GM19043 (cell line): ENCODE results near the gene BRD1.
A peak's percentile ranks its signal among the peaks of the same experiment; 100 is the strongest.
"Not testable (repeated sequence)": the region's sequence is repeated elsewhere in the genome, so short reads cannot be mapped to it uniquely, and the experiment has no call there.

Experiments
- ATAC-seq: cut with Tn5 transposase; IDR thresholded peaks from one replicate; pipeline ENCODE4 v1.9.1; 2021; ENCODE audit warnings: low read depth; ENCODE audit not compliant: unreplicated experiment

Gene BRD1

DNA sequence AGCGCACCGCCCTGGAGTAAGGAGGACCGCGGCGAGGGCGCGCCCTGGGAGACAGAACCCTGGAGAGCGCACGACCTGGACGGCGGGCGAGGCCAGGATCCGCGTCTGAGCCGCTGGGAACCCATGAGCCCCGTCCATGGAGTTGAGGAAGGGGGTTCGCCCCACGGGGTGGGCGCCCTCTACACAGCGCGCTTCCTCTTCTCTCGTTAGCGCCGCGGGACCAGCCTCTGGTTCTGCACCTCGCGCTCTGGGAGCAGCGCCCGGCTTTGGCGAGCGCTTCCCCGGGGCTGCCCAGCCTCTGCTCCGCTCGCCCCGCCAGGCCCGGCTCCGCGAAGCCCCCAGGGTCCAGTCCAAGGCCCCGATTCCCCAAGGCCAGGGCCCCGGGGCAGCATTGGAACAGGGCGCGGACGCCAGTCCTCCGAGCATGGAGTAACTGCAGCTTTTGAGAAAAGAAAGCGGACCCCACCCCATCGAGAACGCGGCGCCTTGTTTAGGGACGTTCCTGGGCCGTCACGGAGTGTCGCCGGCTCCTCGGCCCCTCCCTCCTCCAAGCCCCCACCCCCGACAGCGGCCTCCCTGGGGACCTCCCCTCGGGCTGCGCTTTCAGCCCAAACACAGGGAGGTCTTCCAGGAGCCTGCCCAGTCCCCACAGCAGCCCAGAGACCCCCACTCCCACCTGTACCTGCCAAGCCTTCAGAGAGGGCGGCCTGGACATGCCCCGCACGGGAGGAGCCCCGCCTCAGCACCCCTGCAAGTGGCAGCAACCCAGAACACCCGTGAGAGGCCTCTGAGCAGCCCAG is 56.2 kb downstream of the BRD1 start:
- ATAC-seq: no peak

- ATAC-seq: no peak
These were observed 57.0 kb downstream of the BRD1 start for GRCh38 chr22:49770547-49771265.

DNA sequence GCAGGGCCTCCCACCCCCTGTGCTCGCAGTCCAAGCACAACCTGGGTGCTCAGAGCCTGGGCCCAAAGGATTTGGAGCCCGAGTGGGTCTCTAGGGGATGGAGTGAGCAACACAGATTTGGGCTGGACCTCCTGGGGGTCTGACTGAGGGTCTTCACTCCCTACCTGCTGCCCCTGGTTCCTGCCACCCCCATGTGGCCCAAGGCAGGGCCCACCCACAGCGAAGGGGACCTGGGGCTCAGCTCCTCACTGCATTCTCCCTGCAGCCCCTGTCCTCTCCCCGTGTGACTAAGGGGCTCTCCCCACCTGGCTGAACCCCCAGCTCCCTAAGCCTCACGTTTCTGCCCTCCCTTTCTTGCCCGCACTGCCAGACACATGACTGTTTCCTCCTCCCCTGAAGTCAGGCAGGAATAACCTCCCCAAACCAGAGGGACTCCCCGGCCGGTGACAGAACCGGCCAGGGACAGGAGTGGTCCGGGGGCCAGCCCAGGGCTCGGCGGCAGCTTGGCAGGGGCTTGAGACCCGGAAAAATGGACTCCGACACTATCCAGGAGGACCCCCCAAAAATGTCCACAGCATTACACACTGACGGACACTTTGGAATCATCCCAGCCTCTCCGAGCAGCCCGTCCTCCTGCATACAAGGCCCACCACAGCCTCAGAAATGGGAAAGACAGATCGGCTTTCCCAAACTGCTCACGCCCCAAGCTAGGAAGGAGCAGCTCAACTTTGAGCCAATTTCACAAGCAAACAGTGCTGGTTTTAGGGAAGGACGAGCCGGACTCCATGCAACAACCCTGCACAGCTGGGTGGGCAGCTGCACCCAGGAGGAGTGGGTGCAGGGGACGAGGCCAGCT is 57.8 kb downstream of the BRD1 start:
- no peak for ATAC-seq

DNA sequence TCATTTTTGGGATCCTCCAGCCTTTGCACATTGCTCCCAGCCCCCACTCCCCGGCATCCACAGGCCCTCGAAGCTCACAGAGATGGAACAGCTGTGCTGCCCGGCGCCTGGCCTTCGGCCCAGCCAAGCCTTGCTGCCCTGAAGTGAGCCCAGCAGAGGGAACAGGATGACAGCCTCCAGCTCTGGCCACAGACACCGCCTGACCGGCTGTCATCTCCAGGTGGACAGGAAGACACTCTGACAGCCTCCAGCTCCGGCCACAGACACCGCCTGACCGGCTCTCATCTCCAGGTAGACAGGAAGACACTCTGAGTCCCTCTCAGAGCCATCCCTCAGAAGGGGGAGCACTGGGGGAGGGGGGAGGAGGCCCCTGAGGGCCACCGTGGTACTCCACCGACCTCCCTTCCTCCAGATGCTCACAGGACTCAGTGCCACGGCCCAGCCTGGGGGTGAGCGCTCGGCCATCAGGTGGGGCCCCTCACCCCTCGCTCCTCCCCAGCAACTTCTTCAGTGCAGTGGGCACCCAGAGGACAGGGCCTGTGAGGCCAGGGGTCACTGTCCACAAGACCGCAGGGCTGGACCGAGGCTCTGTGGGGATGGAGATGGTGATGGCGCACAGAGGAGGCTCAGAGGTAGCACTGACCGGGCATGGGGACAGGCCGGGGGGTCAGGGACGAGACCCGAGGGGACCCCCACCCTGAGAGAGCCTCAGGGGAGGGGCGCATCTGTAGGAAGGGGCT is 58.6 kb downstream of the BRD1 start:
- no peak for ATAC-seq

GRCh38 chr22:49768077-49768910 is 59.4 kb downstream of the BRD1 start:
- no peak for ATAC-seq

DNA sequence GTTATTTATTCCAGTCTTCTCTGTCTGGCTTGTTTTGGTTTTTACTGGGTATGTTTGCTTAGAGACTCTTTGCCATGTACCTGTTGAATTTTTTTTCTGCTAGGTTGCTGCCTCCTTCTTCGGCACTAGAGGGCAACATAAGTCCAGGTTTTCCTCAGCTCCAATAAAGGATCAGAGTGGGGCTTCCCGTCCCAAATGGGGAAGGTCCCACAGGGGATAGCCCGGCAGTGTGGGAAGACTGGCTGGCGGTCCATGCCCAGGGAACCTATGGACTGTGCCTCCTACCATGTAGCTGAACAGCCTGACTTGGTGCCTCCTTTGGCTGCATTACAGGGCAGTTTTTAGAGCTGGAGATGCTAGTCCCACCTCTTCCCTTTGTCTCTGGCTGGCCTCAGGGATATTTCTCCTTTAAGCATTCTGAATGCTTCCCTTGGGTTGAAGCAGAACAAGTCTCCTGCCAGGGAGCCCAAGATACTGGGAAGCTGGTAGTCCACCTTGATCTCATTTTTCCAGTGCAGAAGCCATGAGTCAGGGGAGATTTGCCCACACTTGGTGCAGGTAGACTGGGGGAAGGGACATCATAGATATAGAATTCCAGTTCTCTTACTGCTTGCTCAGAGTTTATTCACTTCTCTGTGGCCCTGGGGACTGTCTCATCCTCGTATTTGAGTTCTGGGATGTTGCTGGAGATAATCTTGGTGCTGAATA is 60.2 kb downstream of the BRD1 start:
- ATAC-seq: no peak

DNA sequence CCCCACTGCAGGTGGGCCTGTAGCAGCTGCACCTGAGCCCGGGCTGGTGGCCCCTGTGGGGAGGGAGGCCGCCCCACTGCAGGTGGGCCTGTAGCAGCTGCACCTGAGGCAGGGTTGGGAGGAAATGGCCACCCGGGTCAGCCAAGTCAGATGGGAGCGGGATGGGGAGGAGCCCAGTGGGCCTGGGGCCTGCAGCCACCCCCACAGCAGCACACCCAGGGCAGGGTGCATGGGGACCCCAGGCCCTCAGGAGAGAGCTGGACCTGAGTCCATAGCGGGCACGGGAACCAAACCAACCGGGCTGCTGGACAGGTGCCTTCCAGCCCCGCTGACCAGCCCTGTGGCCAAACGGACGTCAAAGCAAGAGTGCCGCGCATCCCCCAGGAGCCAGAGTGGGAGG is 61.7 kb downstream of the BRD1 start:
- ATAC-seq: no peak

DNA sequence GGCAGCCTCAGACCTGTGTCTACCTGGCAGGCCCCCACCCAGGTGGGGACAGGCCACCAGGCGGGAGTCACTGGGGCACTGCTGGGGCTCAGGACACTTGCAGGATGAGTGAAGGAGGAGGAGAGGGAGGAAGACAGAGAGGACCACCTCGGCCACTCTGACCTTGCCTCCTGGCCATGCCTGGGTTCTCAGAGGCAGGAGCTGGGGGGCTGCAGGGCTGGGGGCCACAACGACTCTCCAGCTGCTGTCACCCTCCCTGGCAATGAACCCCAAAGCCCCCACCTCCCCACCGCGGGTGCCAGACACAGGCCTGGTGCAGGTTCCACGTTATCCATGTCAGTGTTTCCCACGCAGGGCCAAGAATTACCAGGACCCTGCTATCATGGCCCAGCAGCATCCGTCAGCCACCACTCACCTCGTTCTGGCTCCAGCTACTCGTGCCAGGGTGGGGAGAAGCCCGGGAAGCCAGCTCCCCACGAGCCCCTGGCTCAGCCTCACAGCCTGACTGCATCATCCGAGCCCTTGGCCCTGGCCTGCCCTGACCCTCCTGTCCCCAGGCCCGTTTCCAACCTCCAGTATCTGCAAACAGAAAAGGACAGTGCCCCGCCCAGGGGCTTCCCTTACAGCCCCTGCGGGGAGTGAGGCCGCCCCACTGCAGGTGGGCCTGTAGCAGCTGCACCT is 62.4 kb downstream of the BRD1 start:
- ATAC-seq: no peak

GRCh38 chr22:49764127-49764581 is 63.5 kb downstream of the BRD1 start:
- ATAC-seq: no peak

DNA sequence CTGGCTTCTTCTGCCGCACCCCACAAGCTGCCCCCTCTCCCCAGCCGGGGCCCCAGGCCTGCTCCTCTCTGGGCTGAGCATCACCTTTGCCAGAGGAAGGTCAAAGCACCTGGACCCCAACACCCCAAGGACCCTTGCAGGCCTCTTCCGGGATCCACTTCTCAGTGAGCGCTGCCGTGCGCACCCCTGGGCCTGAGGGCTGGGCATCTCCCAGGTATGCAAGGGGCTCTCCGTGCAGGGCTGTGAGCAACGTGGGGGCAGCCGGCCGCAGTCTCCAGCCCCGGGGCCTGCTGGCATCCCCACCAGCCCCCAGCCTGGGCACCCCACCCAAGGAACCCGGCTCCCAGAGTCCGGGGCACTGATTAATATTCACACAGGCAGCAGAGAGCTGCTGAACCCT is 64.0 kb downstream of the BRD1 start:
- ATAC-seq: no peak

DNA sequence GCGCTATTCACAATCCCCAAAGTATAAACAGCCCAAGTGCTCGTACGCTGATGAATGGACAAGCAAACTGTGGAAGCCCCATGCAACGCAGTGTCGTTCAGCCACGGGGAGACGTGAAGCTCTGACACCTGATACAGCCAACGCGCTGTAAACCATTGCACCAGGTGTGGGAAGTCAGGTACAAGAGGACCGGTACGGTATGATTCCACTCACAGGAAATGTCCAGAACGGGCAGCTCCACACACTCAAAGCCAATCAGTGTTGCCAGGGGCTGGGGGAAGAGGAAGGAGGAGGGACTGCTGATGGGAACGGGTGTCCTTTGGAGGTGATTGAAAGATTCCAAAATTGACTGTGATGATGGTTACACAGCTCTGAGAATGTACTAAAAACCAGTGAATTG is 64.5 kb downstream of the BRD1 start:
- no peak for ATAC-seq

DNA sequence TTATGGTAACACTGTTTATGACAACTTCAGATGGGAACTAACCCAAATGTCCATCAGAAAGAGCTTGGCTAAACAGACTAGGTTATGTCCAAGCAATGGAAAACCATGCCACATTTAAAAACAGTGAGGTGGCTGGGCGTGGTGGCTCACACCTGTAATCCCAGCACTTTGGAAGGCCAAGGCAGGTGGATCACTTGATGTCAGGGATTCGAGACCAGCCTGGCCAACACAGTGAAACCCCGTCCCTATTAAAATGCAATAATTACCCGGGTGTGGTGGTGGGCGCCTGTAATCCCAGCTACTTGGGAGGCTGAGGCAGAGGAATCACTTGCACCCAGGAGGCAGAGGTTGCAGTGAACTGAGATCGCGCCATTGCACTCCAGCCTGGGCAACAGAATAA is 65.1 kb downstream of the BRD1 start:
- not testable (repeated sequence) for ATAC-seq

DNA sequence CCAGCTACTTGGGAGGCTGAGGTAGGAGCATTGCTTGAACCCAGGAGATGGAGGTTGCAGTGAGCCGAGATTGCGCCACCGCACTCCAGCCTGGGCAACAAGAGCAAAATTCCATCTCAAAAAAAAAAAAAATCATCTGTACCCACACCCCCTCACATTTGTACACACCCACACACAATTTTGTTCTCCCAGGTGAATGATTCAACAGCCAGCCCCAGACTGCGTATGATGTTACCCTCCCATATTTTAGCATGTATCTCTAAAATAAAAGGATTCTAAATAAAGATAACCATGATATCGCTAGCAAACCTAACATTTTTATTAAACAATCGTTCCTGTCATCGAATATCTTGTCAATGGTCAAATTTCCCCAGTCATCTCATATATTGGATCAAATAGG is 65.8 kb downstream of the BRD1 start:
- ATAC-seq: no peak

DNA sequence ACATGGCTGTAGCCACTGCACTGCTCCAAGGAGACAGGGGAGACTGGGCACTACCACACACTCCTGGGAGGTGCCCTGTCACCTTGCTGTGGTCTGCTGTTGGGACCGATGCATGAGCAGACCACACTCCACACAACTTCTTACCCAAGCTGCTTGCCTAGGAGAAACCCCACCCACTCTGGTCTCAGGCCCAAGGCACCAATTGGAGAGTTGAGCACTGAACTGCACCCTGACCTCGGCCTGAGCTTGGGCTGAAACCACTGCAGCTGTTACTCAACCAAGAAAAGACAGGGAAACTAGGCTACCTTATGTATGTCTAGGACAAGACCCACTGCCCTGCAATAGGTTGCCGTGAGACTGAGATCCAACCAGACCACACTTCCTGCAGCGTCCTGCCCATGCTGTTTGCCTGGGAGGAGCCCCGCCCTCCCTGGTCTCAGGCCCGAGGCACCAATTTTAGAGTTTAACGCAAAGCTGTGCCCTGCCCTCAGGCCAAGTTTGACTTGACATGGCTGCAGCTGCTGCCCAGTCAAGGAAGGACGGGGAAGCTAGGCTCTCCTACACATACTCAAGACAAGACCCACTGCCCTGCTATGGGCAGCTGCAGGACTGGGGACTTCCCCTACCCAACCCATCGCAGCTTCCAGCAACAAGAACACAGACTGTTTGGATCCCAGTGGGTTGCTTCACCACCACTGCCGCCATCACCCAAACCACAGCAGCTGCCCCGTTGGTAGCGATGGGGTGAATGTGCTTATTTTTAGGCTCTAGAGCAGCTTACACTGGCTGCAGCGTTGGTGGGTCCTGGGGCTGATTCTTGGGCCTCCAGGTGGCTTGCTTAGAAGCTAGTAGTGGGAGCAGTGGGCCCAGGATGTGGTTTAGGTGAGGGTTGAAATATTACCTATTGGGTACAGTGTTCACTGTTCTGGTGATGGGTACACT is 66.8 kb downstream of the BRD1 start:
- peak; percentile 72 for ATAC-seq

DNA sequence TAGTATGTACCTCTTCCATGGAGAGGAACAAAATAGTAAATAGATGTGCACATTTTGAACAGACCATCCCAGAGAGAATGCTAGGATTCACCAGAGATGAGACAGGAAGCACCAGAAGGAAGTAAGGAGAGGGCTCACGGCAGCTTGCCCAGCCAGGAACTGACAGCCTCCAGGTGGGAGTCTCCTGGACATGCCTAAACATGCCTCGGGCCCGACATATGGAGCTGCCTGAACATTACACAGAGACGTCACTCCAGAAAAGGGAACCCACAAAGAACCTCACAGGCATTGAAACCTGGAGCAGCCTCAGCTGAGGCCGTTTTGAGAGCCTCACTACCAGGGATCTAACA is 67.4 kb downstream of the BRD1 start:
- no peak for ATAC-seq

DNA sequence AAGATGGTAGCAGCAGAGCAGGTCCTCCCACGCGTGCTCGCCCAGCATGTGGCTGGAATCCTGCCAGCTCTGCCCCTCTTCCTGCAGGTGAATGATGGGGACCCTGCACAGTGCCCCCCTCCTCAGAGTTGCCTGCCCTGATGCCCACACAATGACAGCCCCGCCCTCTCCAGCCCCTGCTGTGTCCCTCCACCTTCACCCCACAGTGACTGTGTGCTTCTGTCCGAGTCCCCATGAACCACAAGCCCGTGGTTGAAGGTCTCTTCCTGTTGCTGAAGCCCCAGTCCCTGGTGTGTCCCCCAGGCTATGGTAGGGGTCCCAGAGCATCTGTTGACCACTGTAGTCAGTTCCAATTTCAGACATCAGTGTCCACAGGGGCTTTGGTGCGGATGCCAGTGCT is 71.0 kb downstream of the BRD1 start:
- ATAC-seq: no peak

GRCh38 chr22:49756201-49756600 is 71.5 kb downstream of the BRD1 start:
- ATAC-seq: no peak

DNA sequence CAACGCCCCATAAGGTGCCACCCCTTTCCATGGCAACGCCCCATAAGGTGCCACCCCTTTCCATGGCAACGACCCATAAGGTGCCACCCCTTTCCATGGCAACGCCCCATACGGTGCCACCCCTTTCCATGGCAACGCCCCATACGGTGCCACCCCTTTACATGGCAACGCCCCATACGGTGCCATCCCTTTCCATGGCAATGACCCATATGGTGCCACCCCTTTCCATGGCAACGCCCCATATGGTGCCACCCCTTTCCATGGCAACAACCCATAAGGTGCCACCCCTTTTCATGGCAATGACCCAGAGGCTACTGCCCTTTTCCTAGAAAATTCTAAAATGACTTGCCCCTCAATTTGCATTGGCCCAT is 72.1 kb downstream of the BRD1 start:
- no peak for ATAC-seq
